K562 (cell line): ENCODE results near the gene ROM1. TPM values are rescaled to one million over a fixed set of nuclear protein-coding genes. Genes with fewer than 3 reads are reported as not detected.

Experiments used
- ATAC-seq: fragments of 200-7000 bp; cut with Tn5 transposase; 3 replicates; pipeline ENCODE4 v1.9.1; 2020; ENCODE audit warnings: moderate library complexity
- BruUV-seq: library from RNA; stranded (reverse); fragments of 400-500 nt; replicated peaks from 2 replicates; lab custom pipeline; 2021; lab: Mats Ljungman, UMichigan
- CTCF ChIA-PET: fragments of 300-600 bp; formaldehyde crosslinking; extraction: SDS; loops from one replicate; lab custom pipeline; 2021; ENCODE audit warnings: low intra/inter-chr PET ratio; lab: Yijun Ruan, JAX
- POLR2A ChIA-PET: fragments of 300-600, 350-650 bp; sonication (Branson Sonifier 250); formaldehyde crosslinking; extraction: SDS; loops from one replicate; lab custom pipeline; 2021; ENCODE audit warnings: antibody characterized with exemption, inconsistent platforms; lab: Yijun Ruan, JAX
- DNase-seq, 4 experiments: peaks; one replicate each; pipeline versions ENCODE4 v3.0.0 to v3.0.0-alpha.2; 2011 to 2018; ENCODE audit warnings: low spot score in 3 of 4, mixed read lengths in 3 of 4; ENCODE audit errors: extremely low read depth in 1 of 4
- FAIRE-seq: peaks from 2 replicates; lab custom pipeline; 2011; peaks lifted over from hg19 to GRCh38; lab: Jason Lieb, UNC
- H2AFZ ChIP-seq: 2 replicates; pipeline ENCODE4 v1.6.0; 2011; ENCODE audit warnings: low read depth, low read length, control low read depth, inconsistent platforms
- H3K27ac ChIP-seq: fragments of 200-600 bp; 3 replicates; pipeline ENCODE4 v1.8.0; 2011; ENCODE audit warnings: low read depth, mild to moderate bottlenecking, control low read depth, inconsistent platforms, low read length, moderate library complexity, mixed read lengths; ENCODE audit errors: extremely low read depth
- H3K27me3 ChIP-seq, 2 experiments: fragments of 300-600 bp in 1 of 2; 2 replicates in 1 of 2; 3 replicates in 1 of 2; pipeline versions ENCODE4 v1.6.0 to v1.8.0; 2011; ENCODE audit warnings: inconsistent platforms in 2 of 2, low read length in 2 of 2, mild to moderate bottlenecking in 1 of 2, mixed read lengths in 1 of 2, moderate library complexity in 1 of 2; ENCODE audit not compliant: control insufficient read depth in 2 of 2, insufficient read depth in 2 of 2
- H3K36me3 ChIP-seq: fragments of 300-600 bp; 3 replicates; pipeline ENCODE4 v1.8.0; 2011; ENCODE audit warnings: mild to moderate bottlenecking, low read length, inconsistent platforms; ENCODE audit not compliant: control insufficient read depth, insufficient read depth
- H3K4me1 ChIP-seq, 2 experiments: fragments of 200-600 bp in 1 of 2; replicated peaks in 1 of 2; 2 replicates in 1 of 2; 3 replicates in 1 of 2; pipeline versions ENCODE4 v1.5.1 to v1.8.0; 2011; ENCODE audit warnings: inconsistent platforms in 2 of 2, low read length in 2 of 2, mild to moderate bottlenecking in 1 of 2, mixed read lengths in 1 of 2, moderate library complexity in 1 of 2; ENCODE audit not compliant: control insufficient read depth in 2 of 2, insufficient read depth in 2 of 2
- H3K4me2 ChIP-seq: 2 replicates; pipeline ENCODE4 v1.6.1; 2011; ENCODE audit warnings: low read length, control low read depth, inconsistent platforms, mixed read lengths; ENCODE audit not compliant: insufficient read depth
- H3K4me3 ChIP-seq: fragments of 200-600 bp; sonication (generic), shearing (Covaris generic); 2 replicates; pipeline ENCODE4 v1.5.1; 2016; ENCODE audit warnings: control low read depth, inconsistent platforms
- H3K79me2 ChIP-seq: fragments of 200-600 bp; 3 replicates; pipeline ENCODE4 v1.8.0; 2011; ENCODE audit warnings: low read length, inconsistent platforms; ENCODE audit not compliant: control insufficient read depth, insufficient read depth
- H3K9ac ChIP-seq, 2 experiments: 2 replicates each; pipeline versions ENCODE4 v1.6.0 to v1.6.1; 2011; ENCODE audit warnings: low read depth in 2 of 2, low read length in 2 of 2, control low read depth in 1 of 2, inconsistent platforms in 1 of 2, mild to moderate bottlenecking in 1 of 2, mixed read lengths in 1 of 2; ENCODE audit not compliant: insufficient read depth in 1 of 2
- H3K9me1 ChIP-seq: one replicate; pipeline ENCODE4 v1.6.0; 2011; ENCODE audit warnings: inconsistent platforms, mild to moderate bottlenecking, low read length, moderate library complexity; ENCODE audit not compliant: control insufficient read depth, insufficient read depth
- H3K9me3 ChIP-seq: replicated peaks from 2 replicates; pipeline ENCODE4 v1.5.1; 2011; ENCODE audit warnings: low read depth, low read length, inconsistent platforms; ENCODE audit not compliant: control insufficient read depth, insufficient read depth
- H4K20me1 ChIP-seq: replicated peaks from 2 replicates; pipeline ENCODE4 v1.6.1; 2011; ENCODE audit warnings: low read length, inconsistent platforms, mixed read lengths; ENCODE audit not compliant: control insufficient read depth, insufficient read depth
- BMI1 ChIP-seq: fragments of 150-350 bp; IDR thresholded peaks from 2 replicates; pipeline ENCODE4 v1.6.1; 2014; ENCODE audit warnings: low read length
- HNRNPL ChIP-seq: fragments of 200-400 bp; formaldehyde crosslinking; IDR thresholded peaks from 2 replicates; pipeline ENCODE4 v1.6.1; 2017; ENCODE audit warnings: low read depth, mild to moderate bottlenecking, low read length
- MYNN ChIP-seq, 2 experiments: sonication (generic); formaldehyde crosslinking in 1 of 2; IDR thresholded peaks; 2 replicates each; pipeline versions ENCODE4 v1.5.0 to v1.6.1; 2016 to 2020; ENCODE audit warnings: antibody characterized with exemption in 1 of 2, missing genetic modification reagents in 1 of 2
- NFE2L1 ChIP-seq: fragments of 450-650 bp; IDR thresholded peaks from 2 replicates; pipeline ENCODE4 v1.6.1; 2016; ENCODE audit warnings: missing genetic modification characterization, low read depth, mild to moderate bottlenecking, missing compliant biosample characterization, moderate library complexity, borderline replicate concordance
- PHB ChIP-seq: fragments of 250-450 bp; sonication (Bioruptor Pico); IDR thresholded peaks from 2 replicates; pipeline ENCODE4 v1.5.0; 2021
- POLR2G ChIP-seq: fragments of 200-400 bp; formaldehyde crosslinking; IDR thresholded peaks from 2 replicates; pipeline ENCODE4 v1.6.1; 2017; ENCODE audit warnings: low read depth, mild to moderate bottlenecking, antibody characterized with exemption, low read length, moderate library complexity
- RBFOX2 ChIP-seq: fragments of 200-400 bp; formaldehyde crosslinking; IDR thresholded peaks from 2 replicates; pipeline ENCODE4 v1.6.1; 2017; ENCODE audit warnings: low read depth, mild to moderate bottlenecking, low read length, moderate library complexity
- SP1 ChIP-seq: sonication (generic); formaldehyde crosslinking; IDR thresholded peaks from 2 replicates; pipeline ENCODE4 v1.8.1; 2022; ENCODE audit warnings: mild to moderate bottlenecking, missing genetic modification reagents
- YY1 ChIP-seq, 3 experiments: IDR thresholded peaks; 2 replicates each; pipeline ENCODE4 v1.6.1; 2011; ENCODE audit warnings: low read length in 2 of 3, mild to moderate bottlenecking in 2 of 3, moderate library complexity in 2 of 3, borderline replicate concordance in 1 of 3, control low read depth in 1 of 3, low read depth in 1 of 3; ENCODE audit not compliant: insufficient read depth in 3 of 3, insufficient replicate concordance in 2 of 3, control insufficient read depth in 1 of 3, insufficient read length in 1 of 3; ENCODE audit errors: extremely low read depth in 1 of 3
- ZC3H4 ChIP-seq: sonication (generic); formaldehyde crosslinking; IDR thresholded peaks from 2 replicates; pipeline ENCODE4 v1.9.0; 2021; ENCODE audit warnings: missing genetic modification reagents, borderline replicate concordance
- ZNF12 ChIP-seq: sonication (generic); formaldehyde crosslinking; IDR thresholded peaks from 2 replicates; pipeline ENCODE4 v1.4.0; 2020; ENCODE audit warnings: mild to moderate bottlenecking, missing genetic modification reagents
- ZNF316 ChIP-seq: fragments of 450-650 bp; IDR thresholded peaks from 2 replicates; pipeline ENCODE4 v1.6.1; 2016
- ZNF717 ChIP-seq: fragments of 250-450 bp; sonication (Bioruptor Pico); IDR thresholded peaks from 2 replicates; pipeline ENCODE4 v1.5.0; 2021
- WGBS: fragments of 100-300 bp; shearing (Covaris generic); methylation state at CpG from one replicate; pipeline ENCODE4 v1.1.6; 2016; ENCODE audit warnings: low coverage, mixed read lengths; ENCODE audit not compliant: insufficient coverage; ENCODE audit errors: missing lambda C conversion rate; 5-methylcytosine and 5-hydroxymethylcytosine counted together
- in situ Hi-C: fragments of 300-500 bp; cut with MboI; formaldehyde crosslinking; loops from 4 replicates; pipeline ENCODE4 v1.15.0; 2018; ENCODE audit warnings: inconsistent platforms, mixed read lengths
- intact Hi-C: fragments of 100-400 bp; cut with micrococcal nuclease; formaldehyde crosslinking; loops from 2 replicates; pipeline ENCODE4 v1.14.2; 2022
- polyA plus RNA-seq, 8 experiments: library from polyadenylated mRNA; depleted of rRNA in 4 of 8; stranded (reverse) in 5 of 8; unstranded in 3 of 8; fragments of >200 nt; fragmentation: Nextera tagmentation in 2 of 8; fragmentation: Illumina TruSeq in 1 of 8; extraction: Ambion mirVana in 2 of 8; extraction: Trizol in 1 of 8; gene quantifications; 2 replicates each; pipeline versions ENCODE4 v1.2.1 to v1.2.3, GENCODE V29; 2011 to 2014; ENCODE audit warnings: inconsistent platforms in 1 of 8, missing spikeins in 1 of 8
- total RNA-seq, 7 experiments: library from RNA; depleted of rRNA in 6 of 7; stranded (reverse); fragments of >200 nt in 6 of 7; fragmentation: Illumina TruSeq in 2 of 7; extraction: Trizol in 2 of 7; gene quantifications; 2 replicates each; pipeline versions ENCODE4 v1.2.1 to v1.2.3, GENCODE V29; 2011 to 2021; ENCODE audit warnings: low replicate concordance in 1 of 7
- TF ChIP-seq, protein P1 (sequence below), 3 experiments: fragments of 200-800 bp in 1 of 3; sonication (Bioruptor generic) in 1 of 3; sonication (generic) in 1 of 3; formaldehyde crosslinking in 1 of 3; IDR thresholded peaks; 2 replicates each; pipeline versions ENCODE4 v1.6.1 to v1.8.0; 2016 to 2022; ENCODE audit warnings: mild to moderate bottlenecking in 2 of 3, missing compliant biosample characterization in 2 of 3, missing genetic modification characterization in 2 of 3, missing genetic modification reagents in 1 of 3
- TF ChIP-seq, protein P2 (sequence below): fragments of 450-650 bp; IDR thresholded peaks from 2 replicates; pipeline ENCODE4 v1.6.1; 2016
- TF ChIP-seq, protein P3 (sequence below): sonication (generic); formaldehyde crosslinking; IDR thresholded peaks from 2 replicates; pipeline ENCODE4 v1.9.0; 2022; ENCODE audit warnings: mild to moderate bottlenecking, missing genetic modification reagents

ROM1 gene
- total and polyA plus RNA-seq, 9 of the 15 experiments (the other 6 are each of a cell fraction or from before 2014, with no cell fraction given): 0.75 to 4.0 (median 2.6) TPM

DNA sequence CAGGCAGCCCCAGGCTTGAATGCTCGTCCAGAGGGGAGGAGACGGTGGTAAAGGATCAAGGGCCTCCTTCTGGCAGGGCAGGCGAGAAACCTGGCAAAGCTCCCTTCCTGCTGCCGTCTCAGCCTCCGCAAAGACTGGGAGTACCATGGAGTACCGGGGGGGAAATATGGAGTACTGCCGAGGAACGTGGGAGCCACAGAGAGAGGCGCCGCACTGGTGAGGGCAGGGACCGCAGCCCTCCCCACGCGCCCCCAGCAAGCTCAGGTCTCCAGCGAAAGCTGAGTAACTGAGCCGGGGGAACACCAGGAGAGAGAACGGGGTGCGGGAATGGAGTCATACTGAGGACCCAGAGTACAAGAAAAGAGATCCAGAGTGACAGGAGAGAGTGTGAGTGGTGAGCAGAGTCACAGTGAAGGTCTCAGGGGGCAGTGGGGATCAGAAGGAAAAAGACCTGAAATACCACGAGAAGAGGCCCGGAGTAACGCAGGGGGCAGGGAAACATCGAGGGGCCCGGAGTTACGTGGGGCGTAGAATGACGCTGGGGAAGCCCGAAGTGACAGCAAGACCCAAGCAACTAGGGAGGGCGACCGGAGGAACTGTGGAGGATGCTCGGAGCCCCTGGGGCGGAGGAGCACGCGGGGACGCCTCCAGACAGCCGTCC, 1.2 kb upstream of the ROM1 start (continued):
- TF ChIP-seq SP1 (CRISPR knock-in tag) (no peak), PHB (CRISPR knock-in tag) (no peak), BMI1 (no peak), NFE2L1 (no peak), ZNF316 (no peak; the same call in 1 of the 2 replicates), ZNF12 (CRISPR knock-in tag) (0 out of 2 replicates have a peak, but pooled peaks have one; percentile 65)

DNA sequence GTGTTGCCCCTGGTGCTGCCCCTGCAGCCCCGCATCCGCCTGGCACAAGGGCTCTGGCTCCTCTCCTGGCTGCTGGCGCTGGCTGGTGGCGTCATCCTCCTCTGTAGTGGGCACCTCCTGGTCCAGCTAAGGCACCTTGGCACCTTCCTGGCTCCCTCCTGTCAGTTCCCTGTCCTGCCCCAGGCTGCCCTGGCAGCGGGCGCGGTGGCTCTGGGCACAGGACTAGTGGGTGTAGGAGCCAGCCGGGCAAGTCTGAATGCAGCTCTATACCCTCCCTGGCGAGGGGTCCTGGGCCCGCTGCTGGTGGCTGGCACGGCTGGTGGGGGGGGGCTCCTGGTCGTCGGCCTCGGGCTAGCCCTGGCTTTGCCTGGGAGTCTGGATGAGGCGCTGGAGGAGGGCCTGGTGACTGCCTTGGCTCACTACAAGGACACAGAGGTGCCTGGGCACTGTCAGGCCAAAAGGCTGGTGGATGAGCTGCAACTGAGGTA, 278 bp downstream of the ROM1 start:
- WGBS: 64% methylated on average over 9 of the region's 15 CpGs
- peak; percentile 96 for TF ChIP-seq HNRNPL
- 0 out of 2 replicates have a peak, but pooled peaks have one; percentile 26 for TF ChIP-seq RBFOX2
- TF ChIP-seq ZC3H4 (CRISPR knock-in tag): 0 out of 2 replicates have a peak, but pooled peaks have one; percentile 67
- TF ChIP-seq YY1 (IDR thresholded peaks at IDR 0.05; ENCODE audit: borderline replicate concordance in 1 of 3, control insufficient read depth in 1 of 3, extremely low read depth in 1 of 3, insufficient read depth in 3 of 3, insufficient read length in 1 of 3, insufficient replicate concordance in 2 of 3, low read depth in 1 of 3, low read length in 2 of 3): no peak
- TF ChIP-seq, protein P1, sequence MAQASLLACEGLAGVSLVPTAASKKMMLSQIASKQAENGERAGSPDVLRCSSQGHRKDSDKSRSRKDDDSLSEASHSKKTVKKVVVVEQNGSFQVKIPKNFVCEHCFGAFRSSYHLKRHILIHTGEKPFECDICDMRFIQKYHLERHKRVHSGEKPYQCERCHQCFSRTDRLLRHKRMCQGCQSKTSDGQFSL (CRISPR knock-in tag; IDR thresholded peaks at IDR 0.05): peak; percentile 36; the same call in 1 of the 2 replicates
- TF ChIP-seq, protein P1 (tag; IDR thresholded peaks at IDR 0.05): no peak
- TF ChIP-seq MYNN (IDR thresholded peaks at IDR 0.05): 0 out of 2 replicates have a peak, but pooled peaks have one; percentile 14
- TF ChIP-seq MYNN (CRISPR knock-in tag; IDR thresholded peaks at IDR 0.05): no peak
- TF ChIP-seq ZNF717 (CRISPR knock-in tag): peak; percentile 61; the same call in 1 of the 2 replicates
- TF ChIP-seq, protein P2, sequence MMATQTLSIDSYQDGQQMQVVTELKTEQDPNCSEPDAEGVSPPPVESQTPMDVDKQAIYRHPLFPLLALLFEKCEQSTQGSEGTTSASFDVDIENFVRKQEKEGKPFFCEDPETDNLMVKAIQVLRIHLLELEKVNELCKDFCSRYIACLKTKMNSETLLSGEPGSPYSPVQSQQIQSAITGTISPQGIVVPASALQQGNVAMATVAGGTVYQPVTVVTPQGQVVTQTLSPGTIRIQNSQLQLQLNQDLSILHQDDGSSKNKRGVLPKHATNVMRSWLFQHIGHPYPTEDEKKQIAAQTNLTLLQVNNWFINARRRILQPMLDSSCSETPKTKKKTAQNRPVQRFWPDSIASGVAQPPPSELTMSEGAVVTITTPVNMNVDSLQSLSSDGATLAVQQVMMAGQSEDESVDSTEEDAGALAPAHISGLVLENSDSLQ: peak; percentile 0; the same call in 1 of the 2 replicates
- peak; percentile 79 for TF ChIP-seq POLR2G
- TF ChIP-seq, protein P3, sequence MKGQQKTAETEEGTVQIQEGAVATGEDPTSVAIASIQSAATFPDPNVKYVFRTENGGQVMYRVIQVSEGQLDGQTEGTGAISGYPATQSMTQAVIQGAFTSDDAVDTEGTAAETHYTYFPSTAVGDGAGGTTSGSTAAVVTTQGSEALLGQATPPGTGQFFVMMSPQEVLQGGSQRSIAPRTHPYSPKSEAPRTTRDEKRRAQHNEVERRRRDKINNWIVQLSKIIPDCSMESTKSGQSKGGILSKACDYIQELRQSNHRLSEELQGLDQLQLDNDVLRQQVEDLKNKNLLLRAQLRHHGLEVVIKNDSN (CRISPR knock-in tag): no peak

More for the DNA sequence above, 278 bp downstream of the ROM1 start:
- Histone ChIP-seq H3K9me1 (peaks cover 2% of the 10 kb centered on the region), H3K79me2 (peaks cover 23% of the 10 kb centered on the region), H3K4me1 (peaks cover 29 to 65% of the 10 kb centered on the region in 2 experiments), H3K4me3 (no peak overlapping the region), H3K27ac (peak overlapping the region; percentile 43; the same call in 2 of the 3 replicates), H2AFZ (no peak overlapping the region), H3K9me3 (no peaks in the 10 kb centered on the region), H3K9ac (peak overlapping the region in 1 of 2 experiments; percentile 93; a peak in 1 of 4 replicates), H3K4me2 (no peak overlapping the region), H4K20me1 (0 out of 2 replicates have a peak, but pooled peaks cover 5% of the 10 kb centered on the region), H3K36me3 (peaks cover 52% of the 10 kb centered on the region), H3K27me3 (no peaks in the 10 kb centered on the region)
- ATAC-seq: no peak
- POLR2A ChIA-PET: interaction anchor here (0.9 kb wide), 1 partner anchor 39 kb away, joined by 3 read pairs; no protein-coding TSS in a partner anchor
- DNase-seq: no peak
- intact Hi-C loops (loop anchor here (2.0 to 5.0 kb wide), 2 partner anchors 33 to 79 kb away; partner anchors contain the start of gene GANAB), in situ Hi-C loops (no loop called here)
- no peak for FAIRE-seq
- CTCF ChIA-PET: interaction anchor here (0.8 to 2.6 kb wide), 4 partner anchors 33 to 219 kb away, joined by 3 to 17 read pairs (median 3); partner anchors contain the start of gene GANAB
- no TSS peak for BruUV-seq
